H1 (cell line): ENCODE measurements around the gene TMEM273. TPM values are rescaled to one million over a fixed set of nuclear protein-coding genes. Genes with fewer than 3 reads are reported as not detected.

ENCODE experiments used
- CTCF ChIA-PET: fragments of 300-600 bp; sonication (Branson Sonifier 250); formaldehyde crosslinking; loops from one replicate; lab custom pipeline; 2021; ENCODE audit not compliant: partially characterized antibody; lab: Charles Lee
- POLR2A ChIA-PET: fragments of 300-600 bp; sonication (Branson Sonifier 250); formaldehyde crosslinking; loops from one replicate; lab custom pipeline; 2021; ENCODE audit warnings: inconsistent platforms; ENCODE audit not compliant: partially characterized antibody; lab: Charles Lee
- DNase-seq, 2 experiments: peaks; one replicate each; pipeline versions ENCODE4 v3.0.0 to v3.0.0-alpha.2; 2010 to 2022; ENCODE audit warnings: low spot score in 2 of 2, low read depth in 1 of 2, mixed read lengths in 1 of 2
- FAIRE-seq: peaks from 2 replicates; lab custom pipeline; 2011; peaks lifted over from hg19 to GRCh38; lab: Jason Lieb, UNC
- H2AFZ ChIP-seq: 2 replicates; pipeline ENCODE4 v1.8.1; 2012; ENCODE audit warnings: low read length, inconsistent platforms
- H2AK5ac ChIP-seq: 2 replicates; pipeline ENCODE4 v1.6.1; 2013; ENCODE audit warnings: low read depth, low read length
- H2BK120ac ChIP-seq: replicated peaks from 2 replicates; pipeline ENCODE3; 2013; ENCODE audit warnings: low read depth, low read length, inconsistent platforms
- H2BK12ac ChIP-seq: 2 replicates; pipeline ENCODE4 v1.6.1; 2013; ENCODE audit warnings: low read depth, low read length
- H2BK15ac ChIP-seq: 2 replicates; pipeline ENCODE4 v1.6.1; 2013; ENCODE audit warnings: low read length
- H2BK20ac ChIP-seq: 2 replicates; pipeline ENCODE4 v1.6.1; 2013; ENCODE audit warnings: low read length
- H2BK5ac ChIP-seq: 2 replicates; pipeline ENCODE4 v1.6.1; 2013; ENCODE audit warnings: low read depth, low read length
- H3K14ac ChIP-seq: 2 replicates; pipeline ENCODE4 v1.6.1; 2013; ENCODE audit warnings: inconsistent platforms; ENCODE audit not compliant: insufficient read length
- H3K18ac ChIP-seq: 2 replicates; pipeline ENCODE4 v1.6.1; 2013; ENCODE audit warnings: low read length; ENCODE audit errors: extremely low read depth
- H3K23ac ChIP-seq: 2 replicates; pipeline ENCODE4 v1.6.1; 2013; ENCODE audit warnings: inconsistent platforms; ENCODE audit not compliant: insufficient read length
- H3K23me2 ChIP-seq: 2 replicates; pipeline ENCODE4 v1.6.1; 2013; ENCODE audit warnings: low read depth, low read length
- H3K27ac ChIP-seq: 2 replicates; pipeline ENCODE4 v1.6.1; 2011; ENCODE audit warnings: low read depth, low read length, inconsistent platforms
- H3K27me3 ChIP-seq, 4 experiments: replicated peaks in 1 of 4; 1 replicate in 1 of 4; 2 replicates in 3 of 4; pipeline versions ENCODE4 v1.6.1 to v1.8.1; 2011 to 2013; ENCODE audit warnings: low read length in 3 of 4, mild to moderate bottlenecking in 3 of 4, inconsistent platforms in 2 of 4, mixed read lengths in 2 of 4, moderate library complexity in 1 of 4; ENCODE audit not compliant: control insufficient read depth in 3 of 4, insufficient read depth in 3 of 4; ENCODE audit errors: extremely low read depth in 1 of 4
- H3K36me3 ChIP-seq, 4 experiments: 2 replicates each; pipeline versions ENCODE4 v1.6.1 to v1.8.1; 2011 to 2013; ENCODE audit warnings: mild to moderate bottlenecking in 4 of 4, low read length in 3 of 4, moderate library complexity in 2 of 4, control low read depth in 1 of 4, inconsistent platforms in 1 of 4; ENCODE audit not compliant: insufficient read depth in 4 of 4, control insufficient read depth in 2 of 4
- H3K4ac ChIP-seq: replicated peaks from 2 replicates; pipeline ENCODE3; 2013; ENCODE audit warnings: low read length, low read depth, mixed read lengths, inconsistent platforms; ENCODE audit not compliant: insufficient read length
- H3K4me1 ChIP-seq, 4 experiments: replicated peaks in 1 of 4; 1 replicate in 1 of 4; 2 replicates in 3 of 4; pipeline versions ENCODE4 v1.6.1 to v1.8.1; 2011 to 2013; ENCODE audit warnings: low read length in 3 of 4, inconsistent platforms in 2 of 4, mixed read lengths in 1 of 4; ENCODE audit not compliant: insufficient read depth in 4 of 4, control insufficient read depth in 3 of 4
- H3K4me2 ChIP-seq, 2 experiments: 2 replicates each; pipeline versions ENCODE4 v1.6.1 to v1.8.1; 2011 to 2013; ENCODE audit warnings: low read depth in 2 of 2, low read length in 2 of 2, control low read depth in 1 of 2, inconsistent platforms in 1 of 2, mild to moderate bottlenecking in 1 of 2; ENCODE audit not compliant: insufficient read depth in 1 of 2
- H3K4me3 ChIP-seq, 4 experiments: fragments of 200-600, 300-600 bp in 1 of 4; sonication (generic), shearing (Covaris generic), sonication (Bioruptor Twin) in 1 of 4; 2 replicates each; pipeline versions ENCODE4 v1.5.1 to v1.8.1; 2011 to 2016; ENCODE audit warnings: low read length in 4 of 4, low read depth in 3 of 4, control low read depth in 2 of 4, inconsistent platforms in 2 of 4, mild to moderate bottlenecking in 2 of 4, mixed read lengths in 1 of 4, moderate library complexity in 1 of 4; ENCODE audit not compliant: insufficient read depth in 2 of 4; ENCODE audit errors: extremely low read depth in 1 of 4
- H3K56ac ChIP-seq: replicated peaks from 2 replicates; pipeline ENCODE3; 2013; ENCODE audit warnings: low read depth, mild to moderate bottlenecking, mixed read lengths, low read length, inconsistent platforms; ENCODE audit not compliant: insufficient read length
- H3K79me1 ChIP-seq: 2 replicates; pipeline ENCODE4 v1.6.1; 2013; ENCODE audit warnings: low read depth, low read length, control low read depth
- H3K79me2 ChIP-seq, 2 experiments: 2 replicates each; pipeline versions ENCODE4 v1.6.1 to v1.8.1; 2012 to 2013; ENCODE audit warnings: low read length in 2 of 2, mild to moderate bottlenecking in 2 of 2, inconsistent platforms in 1 of 2; ENCODE audit not compliant: insufficient read depth in 2 of 2, control insufficient read depth in 1 of 2
- H3K9ac ChIP-seq, 4 experiments: replicated peaks in 1 of 4; 1 replicate in 1 of 4; 2 replicates in 3 of 4; pipeline versions ENCODE4 v1.6.1 to v1.8.1; 2011 to 2013; ENCODE audit warnings: low read depth in 3 of 4, low read length in 3 of 4, control low read depth in 2 of 4, mild to moderate bottlenecking in 2 of 4, moderate library complexity in 2 of 4, inconsistent platforms in 1 of 4; ENCODE audit errors: extremely low read depth in 1 of 4
- H3K9me3 ChIP-seq, 2 experiments: 2 replicates each; pipeline versions ENCODE4 v1.6.1 to v1.8.1; 2012 to 2013; ENCODE audit warnings: mild to moderate bottlenecking in 2 of 2, moderate library complexity in 2 of 2, control low read depth in 1 of 2, inconsistent platforms in 1 of 2, low read depth in 1 of 2, low read length in 1 of 2, mixed read lengths in 1 of 2; ENCODE audit not compliant: insufficient read depth in 2 of 2
- H4K20me1 ChIP-seq, 2 experiments: replicated peaks in 1 of 2; 2 replicates each; pipeline versions ENCODE3 to v1.8.1; 2011 to 2013; ENCODE audit warnings: inconsistent platforms in 2 of 2, low read length in 2 of 2, mild to moderate bottlenecking in 1 of 2; ENCODE audit not compliant: insufficient read depth in 2 of 2, control insufficient read depth in 1 of 2
- H4K5ac ChIP-seq: 2 replicates; pipeline ENCODE4 v1.6.1; 2013; ENCODE audit warnings: low read length, low read depth, mixed read lengths, inconsistent platforms; ENCODE audit not compliant: insufficient read length
- H4K8ac ChIP-seq: 2 replicates; pipeline ENCODE4 v1.8.0; 2013; ENCODE audit warnings: mild to moderate bottlenecking, moderate library complexity, low read length, inconsistent platforms; ENCODE audit not compliant: insufficient read depth; ENCODE audit errors: extremely low read depth
- H4K91ac ChIP-seq: replicated peaks from 2 replicates; pipeline ENCODE3; 2013; ENCODE audit warnings: low read length, mixed read lengths, inconsistent platforms; ENCODE audit not compliant: insufficient read length
- NANOG ChIP-seq: IDR thresholded peaks from 2 replicates; pipeline ENCODE4 v1.6.1; 2011; ENCODE audit warnings: low read length, low read depth, mild to moderate bottlenecking, inconsistent platforms; ENCODE audit not compliant: insufficient read depth, poor library complexity, severe bottlenecking
- WGBS, 2 experiments: shearing (Covaris generic) in 1 of 2; methylation state at CpG; one replicate each; pipeline versions ENCODE4 v1.1.6 to v1.1.7; 2013 to 2015; ENCODE audit warnings: low lambda C conversion rate in 2 of 2, mixed read lengths in 2 of 2, inconsistent platforms in 1 of 2, low coverage in 1 of 2, missing lambda C conversion rate in 1 of 2; ENCODE audit not compliant: insufficient replicate concordance in 2 of 2, insufficient coverage in 1 of 2, insufficient read length in 1 of 2; ENCODE audit errors: extremely low coverage in 1 of 2, missing lambda C conversion rate in 1 of 2; 5-methylcytosine and 5-hydroxymethylcytosine counted together
- polyA plus RNA-seq, 7 experiments: library from polyadenylated mRNA; depleted of rRNA in 3 of 7; stranded (reverse) in 5 of 7; unstranded in 2 of 7; fragments of >200 nt in 5 of 7; fragments of 200-250 nt in 2 of 7; gene quantifications; 1 replicate in 5 of 7; 2 replicates in 1 of 7; 4 replicates in 1 of 7; pipeline versions ENCODE4 v1.2.1 to v1.2.3, GENCODE V29; 2011 to 2013; ENCODE audit warnings: missing spikeins in 2 of 7, mixed read lengths in 2 of 7
- total RNA-seq: library from RNA; stranded (reverse); fragmentation: NEBNext Ultra II Directional; extraction: Animal tissue kit (Norgen Biotek cat#: 25700); gene quantifications from 2 replicates; pipeline ENCODE4 v1.2.1, GENCODE V29; 2021
- TF ChIP-seq, protein P1 (sequence below): IDR thresholded peaks from 2 replicates; pipeline ENCODE4 v1.6.1; 2012; ENCODE audit warnings: inconsistent platforms

The TMEM273 gene
- total and polyA plus RNA-seq, 2 of the 8 experiments (the other 6 are each of a cell fraction or from before 2014, with no cell fraction given), result not detected

DNA sequence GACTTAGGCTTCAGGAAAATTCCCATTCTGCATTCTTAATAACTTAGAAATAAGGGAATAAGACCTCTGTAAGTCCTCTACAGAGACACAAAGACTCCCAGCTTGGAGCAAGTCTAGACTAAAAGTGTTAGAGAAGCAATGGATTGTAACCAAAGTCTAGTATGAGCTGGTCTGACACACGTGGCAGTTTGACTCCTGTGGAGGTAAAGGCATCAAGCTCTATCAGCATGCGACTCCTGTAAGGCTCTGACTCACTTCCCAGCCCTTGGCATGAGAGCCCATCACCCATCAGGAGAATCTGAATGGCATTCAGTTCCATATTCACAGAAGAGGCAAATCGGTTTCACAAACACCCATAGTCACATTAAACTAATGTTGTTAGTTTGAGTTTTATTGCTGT, 68.4 kb downstream of the TMEM273 start:
- no peak for FAIRE-seq
- POLR2A ChIA-PET, result no interaction called here
- peaks cover 0 to 6% (median 3%) of the 10 kb centered on the region in 4 experiments; a peak in 4 of 7 replicates for H3K27me3 ChIP-seq

More for the DNA sequence above, 68.4 kb downstream of the TMEM273 start:
- Histone ChIP-seq H2BK5ac (no peak overlapping the region), H4K8ac (no peak overlapping the region), H4K91ac (no peak overlapping the region), H3K14ac (no peak overlapping the region), H3K18ac (no peak overlapping the region), H3K36me3 (no peaks in the 10 kb centered on the region), H2AFZ (no peak overlapping the region), H3K79me2 (no peaks in the 10 kb centered on the region)
- no peak for TF ChIP-seq NANOG
- TF ChIP-seq, protein P1, sequence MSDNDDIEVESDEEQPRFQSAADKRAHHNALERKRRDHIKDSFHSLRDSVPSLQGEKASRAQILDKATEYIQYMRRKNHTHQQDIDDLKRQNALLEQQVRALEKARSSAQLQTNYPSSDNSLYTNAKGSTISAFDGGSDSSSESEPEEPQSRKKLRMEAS, result 0 out of 2 replicates have a peak, but pooled peaks have one; percentile 11
- TF ChIP-seq, all 59 proteins: peak for 1
- no peak for DNase-seq
- WGBS, 2 experiments, result 48% methylated on average over 3 of the region's 3 CpGs; no CpG with 5 or more reads in 1 of the 2 experiments
- no peaks in the 10 kb centered on the region for H3K4me1 ChIP-seq
- H3K56ac ChIP-seq, result no peak overlapping the region
- no peak overlapping the region for H4K5ac ChIP-seq
- H3K23ac ChIP-seq, result no peak overlapping the region
- H3K27ac ChIP-seq, result no peak overlapping the region
- H3K79me1 ChIP-seq, result no peaks in the 10 kb centered on the region
- H2BK12ac ChIP-seq, result no peak overlapping the region
- CTCF ChIA-PET, result interaction anchor here (1.0 to 1.2 kb wide), 3 partner anchors 13 to 288 kb away, joined by 4 read pairs; no protein-coding TSS in a partner anchor
- H2BK15ac ChIP-seq, result no peak overlapping the region
- H2BK20ac ChIP-seq, result no peak overlapping the region
- no peak overlapping the region for H2AK5ac ChIP-seq
- no peak overlapping the region for H3K4me3 ChIP-seq
- no peak overlapping the region for H3K4me2 ChIP-seq
- H3K23me2 ChIP-seq, result peaks cover 3% of the 10 kb centered on the region; the same call in 1 of the 2 replicates
- H3K9ac ChIP-seq, result no peak overlapping the region
- no peaks in the 10 kb centered on the region for H4K20me1 ChIP-seq
- H3K4ac ChIP-seq, result no peak overlapping the region
- peaks cover 2 to 6% of the 10 kb centered on the region in 2 experiments; a peak in 2 of 4 replicates for H3K9me3 ChIP-seq
- H2BK120ac ChIP-seq, result no peak overlapping the region
